ENCODE measurements around the gene PRDM16.

PRDM16 gene

GRCh38 chr1:3456964-3457909 is 388.2 kb downstream of the PRDM16 start:
- H3K27me3 ChIP-seq (ENCODE audit: insufficient read depth, insufficient read length): peaks cover 4% of the 10 kb centered on the region
- no peaks in the 10 kb centered on the region for H3K36me3 ChIP-seq (ENCODE audit: insufficient read depth, insufficient read length, low read length)
- peaks cover 26% of the 10 kb centered on the region for H3K4me1 ChIP-seq (ENCODE audit: insufficient read depth, insufficient read length)
- no peak overlapping the region for H3K4me3 ChIP-seq (ENCODE audit: insufficient read length, low read depth)
- DNase-seq (ENCODE audit: low read depth, low spot score): no peak
- no peak for TF ChIP-seq SUZ12 (IDR thresholded peaks at IDR 0.05; ENCODE audit: extremely low read depth, insufficient read depth, insufficient read length)
- TF ChIP-seq ZNF274 (IDR thresholded peaks at IDR 0.05; ENCODE audit: low read depth, low read length): no peak
- no peak for TF ChIP-seq YY1 (IDR thresholded peaks at IDR 0.05; ENCODE audit: insufficient read depth, insufficient read length)
- H3K9ac ChIP-seq (ENCODE audit: insufficient read length, low read depth): no peak overlapping the region
- H3K9me3 ChIP-seq (ENCODE audit: insufficient read depth, low read length): no peaks in the 10 kb centered on the region

DNA sequence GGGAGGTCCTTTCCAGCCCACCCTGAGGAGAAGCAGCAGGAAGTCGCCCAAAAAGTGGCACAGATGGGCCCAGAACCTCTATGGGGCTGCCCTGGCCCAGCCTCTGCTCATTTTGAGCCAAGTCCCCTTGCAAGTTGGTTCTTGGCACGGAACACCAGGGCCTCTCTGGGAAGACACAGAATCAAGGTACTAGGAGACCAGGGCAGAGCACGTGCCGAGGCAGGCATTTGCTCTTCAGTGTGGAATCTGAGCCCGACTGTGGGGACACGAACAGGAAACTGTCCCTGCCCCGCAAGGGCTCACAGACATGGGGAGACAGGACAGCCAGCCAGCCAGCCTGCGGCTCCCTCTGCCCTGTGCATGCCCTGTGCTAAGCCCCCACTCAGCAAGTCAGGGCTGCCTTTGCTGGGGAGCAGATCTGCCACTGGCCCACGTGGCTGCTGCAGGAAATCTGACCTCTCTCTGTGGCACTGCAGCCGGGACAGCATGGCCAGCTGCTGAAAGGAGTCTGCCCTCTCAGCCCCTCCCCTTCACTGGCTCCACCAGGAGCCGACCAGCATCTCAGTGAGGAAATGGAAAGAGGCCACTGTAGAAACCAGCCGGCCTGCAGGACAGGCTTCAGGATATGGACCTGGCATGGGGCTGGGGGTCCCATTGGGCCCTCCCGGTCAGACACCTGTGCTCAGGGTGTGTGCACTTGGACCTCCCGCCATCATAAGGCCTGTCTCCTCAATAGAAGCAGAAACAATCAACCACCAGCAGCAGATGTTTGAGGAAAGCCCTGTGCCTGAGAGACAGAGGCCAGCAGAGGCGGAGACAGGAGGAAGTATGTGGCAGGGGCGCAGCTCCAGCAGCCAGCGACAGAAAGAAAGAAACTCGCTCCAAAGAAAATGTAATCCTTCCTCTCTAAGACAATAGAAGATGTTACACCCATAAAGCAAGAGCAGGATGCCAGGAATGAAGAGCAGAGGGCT is 389.2 kb downstream of the PRDM16 start:
- TF ChIP-seq SUZ12 (IDR thresholded peaks at IDR 0.05; ENCODE audit: extremely low read depth, insufficient read depth, insufficient read length): no peak
- TF ChIP-seq YY1 (IDR thresholded peaks at IDR 0.05; ENCODE audit: insufficient read depth, insufficient read length): no peak
- no peak for TF ChIP-seq ZNF274 (IDR thresholded peaks at IDR 0.05; ENCODE audit: low read depth, low read length)
- peak overlapping the region; percentile 56 for H3K9ac ChIP-seq (ENCODE audit: insufficient read length, low read depth)
- H3K4me3 ChIP-seq (ENCODE audit: insufficient read length, low read depth): no peak overlapping the region
- H3K27me3 ChIP-seq (ENCODE audit: insufficient read depth, insufficient read length): no peaks in the 10 kb centered on the region
- no peaks in the 10 kb centered on the region for H3K36me3 ChIP-seq (ENCODE audit: insufficient read depth, insufficient read length, low read length)
- no peaks in the 10 kb centered on the region for H3K9me3 ChIP-seq (ENCODE audit: insufficient read depth, low read length)
- no peak for DNase-seq (ENCODE audit: low read depth, low spot score)
- peaks cover 29% of the 10 kb centered on the region for H3K4me1 ChIP-seq (ENCODE audit: insufficient read depth, insufficient read length)

DNA sequence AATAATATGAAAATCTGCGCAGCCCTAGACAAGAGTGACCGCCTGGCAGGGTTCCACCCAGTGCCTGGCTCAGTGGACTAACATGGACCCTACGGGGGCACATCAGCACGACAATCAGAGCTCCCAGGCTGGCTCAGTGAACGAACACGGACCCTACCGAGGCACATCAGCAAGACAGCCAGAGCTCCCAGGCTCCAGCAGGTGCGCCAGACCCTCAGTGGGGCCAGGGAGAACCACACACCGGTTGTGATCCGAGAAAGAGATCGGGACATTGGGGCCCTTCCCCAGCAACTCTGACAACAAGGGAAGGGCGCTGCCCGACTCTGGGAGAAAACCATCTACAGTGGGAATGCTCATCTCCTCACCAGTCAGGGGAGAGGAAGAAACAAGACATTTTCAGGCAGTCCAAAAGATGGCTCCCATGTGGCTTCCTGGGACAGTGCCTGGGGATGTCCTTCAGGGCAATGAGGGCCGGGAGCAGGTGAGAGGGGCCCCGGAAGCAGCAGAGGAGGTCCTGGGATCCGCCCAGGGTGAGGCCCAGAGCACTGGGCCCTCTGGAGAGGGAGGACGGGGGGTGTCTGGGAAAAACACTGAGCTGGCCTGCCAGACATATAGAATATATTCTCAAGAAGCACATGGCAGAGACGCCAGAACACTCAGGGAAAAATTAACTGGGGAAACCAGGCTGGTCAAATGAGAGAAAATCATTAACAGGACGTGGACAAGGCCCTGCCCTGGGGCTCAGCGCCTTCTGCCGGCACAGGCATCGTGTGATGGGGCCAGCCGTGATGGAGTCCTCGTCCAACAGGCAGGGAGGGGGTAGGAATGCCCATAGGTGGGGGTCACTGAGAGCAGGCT is 390.3 kb downstream of the PRDM16 start:
- Histone ChIP-seq H3K9me3 (ENCODE audit: insufficient read depth, low read length) (no peaks in the 10 kb centered on the region), H3K4me1 (ENCODE audit: insufficient read depth, insufficient read length) (peaks cover 20% of the 10 kb centered on the region), H3K9ac (ENCODE audit: insufficient read length, low read depth) (no peak overlapping the region), H3K27me3 (ENCODE audit: insufficient read depth, insufficient read length) (no peaks in the 10 kb centered on the region), H3K4me3 (ENCODE audit: insufficient read length, low read depth) (no peak overlapping the region), H3K36me3 (ENCODE audit: insufficient read depth, insufficient read length, low read length) (peaks cover 4% of the 10 kb centered on the region)
- DNase-seq (ENCODE audit: low read depth, low spot score): no peak
- TF ChIP-seq ZNF274 (IDR thresholded peaks at IDR 0.05; ENCODE audit: low read depth, low read length): no peak
- no peak for TF ChIP-seq YY1 (IDR thresholded peaks at IDR 0.05; ENCODE audit: insufficient read depth, insufficient read length)
- TF ChIP-seq SUZ12 (IDR thresholded peaks at IDR 0.05; ENCODE audit: extremely low read depth, insufficient read depth, insufficient read length): no peak

- Histone ChIP-seq H3K27me3 (ENCODE audit: insufficient read depth, insufficient read length) (no peaks in the 10 kb centered on the region), H3K9me3 (ENCODE audit: insufficient read depth, low read length) (no peaks in the 10 kb centered on the region), H3K9ac (ENCODE audit: insufficient read length, low read depth) (no peak overlapping the region), H3K4me1 (ENCODE audit: insufficient read depth, insufficient read length) (peaks cover 20% of the 10 kb centered on the region), H3K4me3 (ENCODE audit: insufficient read length, low read depth) (no peak overlapping the region), H3K36me3 (ENCODE audit: insufficient read depth, insufficient read length, low read length) (peaks cover 4% of the 10 kb centered on the region)
- no peak for DNase-seq (ENCODE audit: low read depth, low spot score)
- TF ChIP-seq YY1 (IDR thresholded peaks at IDR 0.05; ENCODE audit: insufficient read depth, insufficient read length) (no peak), ZNF274 (IDR thresholded peaks at IDR 0.05; ENCODE audit: low read depth, low read length) (no peak), SUZ12 (IDR thresholded peaks at IDR 0.05; ENCODE audit: extremely low read depth, insufficient read depth, insufficient read length) (no peak)
These were observed 391.1 kb downstream of the PRDM16 start for GRCh38 chr1:3459940-3460671.

GRCh38 chr1:3460672-3461131 is 391.7 kb downstream of the PRDM16 start:
- H3K9ac ChIP-seq (ENCODE audit: insufficient read length, low read depth): peak overlapping the region; percentile 32
- peaks cover 4% of the 10 kb centered on the region for H3K36me3 ChIP-seq (ENCODE audit: insufficient read depth, insufficient read length, low read length)
- H3K9me3 ChIP-seq (ENCODE audit: insufficient read depth, low read length): no peaks in the 10 kb centered on the region
- DNase-seq (ENCODE audit: low read depth, low spot score): no peak
- H3K27me3 ChIP-seq (ENCODE audit: insufficient read depth, insufficient read length): no peaks in the 10 kb centered on the region
- no peak overlapping the region for H3K4me3 ChIP-seq (ENCODE audit: insufficient read length, low read depth)
- peaks cover 18% of the 10 kb centered on the region for H3K4me1 ChIP-seq (ENCODE audit: insufficient read depth, insufficient read length)
- TF ChIP-seq YY1 (IDR thresholded peaks at IDR 0.05; ENCODE audit: insufficient read depth, insufficient read length) (no peak), ZNF274 (IDR thresholded peaks at IDR 0.05; ENCODE audit: low read depth, low read length) (no peak), SUZ12 (IDR thresholded peaks at IDR 0.05; ENCODE audit: extremely low read depth, insufficient read depth, insufficient read length) (no peak)
